IMR-90 (cell line): ENCODE data around the gene LPAR1. TPM values are rescaled to one million over a fixed set of nuclear protein-coding genes. Genes with fewer than 3 reads are reported as not detected.
"Not testable (repeated sequence)": the region's sequence is repeated elsewhere in the genome, so short reads cannot be mapped to it uniquely, and the experiment has no call there.

ENCODE experiments used
- ATAC-seq: fragments of 200-7000 bp; cut with Tn5 transposase; 2 replicates; pipeline ENCODE4 v1.9.1; 2020; ENCODE audit warnings: low read depth, mild to moderate bottlenecking, moderate library complexity
- BruUV-seq: library from RNA; stranded (reverse); fragments of 400-500 nt; replicated peaks from 2 replicates; lab custom pipeline; 2021; lab: Mats Ljungman, UMichigan
- CTCF ChIA-PET: fragments of 300-600 bp; formaldehyde crosslinking; extraction: SDS; loops from one replicate; lab custom pipeline; 2021; ENCODE audit warnings: antibody characterized with exemption; lab: Yijun Ruan, JAX
- POLR2A ChIA-PET: fragments of 300-600 bp; sonication (Branson Sonifier 250); formaldehyde crosslinking; loops from one replicate; lab custom pipeline; 2022; ENCODE audit warnings: antibody characterized with exemption; ENCODE audit not compliant: unreplicated experiment; lab: Charles Lee
- DNase-seq: peaks from one replicate; pipeline ENCODE4 v3.0.0; 2013
- H2AFZ ChIP-seq: replicated peaks from 2 replicates; pipeline ENCODE3; 2013; ENCODE audit warnings: low read length, mild to moderate bottlenecking; ENCODE audit not compliant: poor library complexity
- H2AK5ac ChIP-seq: 2 replicates; pipeline ENCODE4 v1.6.1; 2013; ENCODE audit warnings: low read depth, low read length, inconsistent platforms
- H2AK9ac ChIP-seq: replicated peaks from 2 replicates; pipeline ENCODE3; 2013; ENCODE audit warnings: mild to moderate bottlenecking, low read depth, low read length, moderate library complexity; ENCODE audit not compliant: poor library complexity
- H2BK120ac ChIP-seq: 2 replicates; pipeline ENCODE4 v1.6.1; 2013; ENCODE audit warnings: low read depth, low read length, inconsistent platforms
- H2BK15ac ChIP-seq: 3 replicates; pipeline ENCODE4 v1.6.1; 2013; ENCODE audit warnings: low read depth, low read length, inconsistent platforms
- H2BK20ac ChIP-seq: 2 replicates; pipeline ENCODE4 v1.6.1; 2013; ENCODE audit warnings: low read depth, mild to moderate bottlenecking, inconsistent platforms, low read length, moderate library complexity
- H2BK5ac ChIP-seq: 2 replicates; pipeline ENCODE4 v1.6.1; 2013; ENCODE audit warnings: mild to moderate bottlenecking, low read depth, low read length, inconsistent platforms; ENCODE audit not compliant: poor library complexity, severe bottlenecking
- H3K14ac ChIP-seq: replicated peaks from 2 replicates; pipeline ENCODE4 v1.6.1; 2013; ENCODE audit warnings: low read depth, low read length, inconsistent platforms
- H3K18ac ChIP-seq: 2 replicates; pipeline ENCODE4 v1.6.1; 2013; ENCODE audit warnings: low read depth, low read length, control low read depth
- H3K23ac ChIP-seq: 2 replicates; pipeline ENCODE4 v1.6.1; 2013; ENCODE audit warnings: low read depth, low read length, inconsistent platforms
- H3K27ac ChIP-seq: 2 replicates; pipeline ENCODE4 v1.5.1; 2013; ENCODE audit warnings: mild to moderate bottlenecking, control low read depth, low read length; ENCODE audit not compliant: insufficient read depth
- H3K27me3 ChIP-seq: 2 replicates; pipeline ENCODE4 v1.6.1; 2013; ENCODE audit warnings: low read length; ENCODE audit not compliant: control insufficient read depth, insufficient read depth
- H3K36me3 ChIP-seq: 2 replicates; pipeline ENCODE4 v1.6.1; 2013; ENCODE audit warnings: low read length, mixed read lengths; ENCODE audit not compliant: control insufficient read depth, insufficient read depth
- H3K4ac ChIP-seq: 2 replicates; pipeline ENCODE4 v1.6.1; 2013; ENCODE audit warnings: low read depth, low read length, inconsistent platforms
- H3K4me1 ChIP-seq: 2 replicates; pipeline ENCODE4 v1.6.1; 2013; ENCODE audit warnings: low read length, mixed read lengths; ENCODE audit not compliant: control insufficient read depth, insufficient read depth
- H3K4me2 ChIP-seq: 2 replicates; pipeline ENCODE4 v1.6.1; 2013; ENCODE audit warnings: low read depth, mild to moderate bottlenecking, control low read depth, low read length, moderate library complexity
- H3K4me3 ChIP-seq: 2 replicates; pipeline ENCODE4 v1.5.1; 2013; ENCODE audit warnings: low read depth, mild to moderate bottlenecking, control low read depth, low read length, moderate library complexity; ENCODE audit not compliant: insufficient read depth
- H3K56ac ChIP-seq: 2 replicates; pipeline ENCODE4 v1.6.1; 2013; ENCODE audit warnings: low read length, inconsistent platforms; ENCODE audit not compliant: insufficient read depth; ENCODE audit errors: extremely low read depth
- H3K79me1 ChIP-seq, 2 experiments: 2 replicates each; pipeline ENCODE4 v1.6.1; 2013; ENCODE audit warnings: low read length in 2 of 2, inconsistent platforms in 1 of 2, low read depth in 1 of 2
- H3K9ac ChIP-seq: 2 replicates; pipeline ENCODE4 v1.6.1; 2013; ENCODE audit warnings: low read depth, low read length, control low read depth
- H3K9me1 ChIP-seq: 2 replicates; pipeline ENCODE4 v1.6.1; 2013; ENCODE audit warnings: low read length, inconsistent platforms; ENCODE audit not compliant: insufficient read depth
- H3K9me3 ChIP-seq: 2 replicates; pipeline ENCODE4 v1.6.1; 2013; ENCODE audit warnings: low read length; ENCODE audit not compliant: control insufficient read depth, insufficient read depth
- H4K20me1 ChIP-seq: 2 replicates; pipeline ENCODE4 v1.6.1; 2013; ENCODE audit warnings: low read length, inconsistent platforms; ENCODE audit not compliant: insufficient read depth
- H4K5ac ChIP-seq: 2 replicates; pipeline ENCODE4 v1.6.1; 2013; ENCODE audit warnings: mild to moderate bottlenecking, low read depth, low read length, control low read depth
- H4K8ac ChIP-seq, 2 experiments: 2 replicates each; pipeline ENCODE4 v1.6.1; 2013; ENCODE audit warnings: low read depth in 2 of 2, low read length in 2 of 2, control low read depth in 1 of 2, inconsistent platforms in 1 of 2
- H4K91ac ChIP-seq: 2 replicates; pipeline ENCODE4 v1.6.1; 2013; ENCODE audit warnings: low read depth, low read length, inconsistent platforms; ENCODE audit not compliant: insufficient read depth
- CEBPB ChIP-seq: IDR thresholded peaks from 2 replicates; pipeline ENCODE4 v1.6.1; 2012; ENCODE audit warnings: low read depth, low read length, improper control_type of control experiment
- CHD1 ChIP-seq: IDR thresholded peaks from 2 replicates; pipeline ENCODE4 v1.6.1; 2012; ENCODE audit warnings: low read depth, low read length, improper control_type of control experiment
- CTCF ChIP-seq: conservative IDR thresholded peaks from 2 replicates; pipeline ENCODE4 v1.5.1; 2012; ENCODE audit warnings: mild to moderate bottlenecking, low read depth, low read length, improper control_type of control experiment
- FOS ChIP-seq: fragments of 150-350 bp; IDR thresholded peaks from 2 replicates; pipeline ENCODE4 v1.6.1; 2016; ENCODE audit warnings: low read depth, low read length
- MAFK ChIP-seq: IDR thresholded peaks from 2 replicates; pipeline ENCODE4 v1.6.1; 2012; ENCODE audit warnings: low read depth, low read length, improper control_type of control experiment
- MAZ ChIP-seq: IDR thresholded peaks from 2 replicates; pipeline ENCODE4 v1.6.1; 2012; ENCODE audit warnings: low read depth, mild to moderate bottlenecking, low read length, improper control_type of control experiment, moderate library complexity, borderline replicate concordance
- MXI1 ChIP-seq: IDR thresholded peaks from 2 replicates; pipeline ENCODE4 v1.6.1; 2012; ENCODE audit warnings: low read depth, mild to moderate bottlenecking, low read length, moderate library complexity, borderline replicate concordance
- NFE2L2 ChIP-seq: fragments of 150-350 bp; IDR thresholded peaks from 2 replicates; pipeline ENCODE4 v1.6.1; 2016; ENCODE audit warnings: low read depth, mild to moderate bottlenecking, low read length
- POLR2A ChIP-seq: IDR thresholded peaks from 2 replicates; pipeline ENCODE4 v1.6.1; 2012; ENCODE audit warnings: mild to moderate bottlenecking, low read depth, low read length
- WGBS, 2 experiments: methylation state at CpG; one replicate each; pipeline versions ENCODE4 v1.1.5 to v1.1.7; 2013; ENCODE audit warnings: missing lambda C conversion rate in 2 of 2; ENCODE audit not compliant: insufficient read length in 1 of 2; ENCODE audit errors: extremely low coverage in 2 of 2; 5-methylcytosine and 5-hydroxymethylcytosine counted together
- dilution Hi-C: fragments of 300-500 bp; cut with HindIII; formaldehyde crosslinking; loops from one replicate; pipeline ENCODE4 v1.14.3; 2018; ENCODE audit warnings: low sequenced_read_pairs; ENCODE audit not compliant: unreplicated experiment
- in situ Hi-C: fragments of 300-500 bp; cut with MboI; formaldehyde crosslinking; loops from 3 replicates; pipeline ENCODE4 v1.14.3; 2019; ENCODE audit warnings: low sequenced_read_pairs, inconsistent platforms, mixed read lengths
- intact Hi-C: fragments of 100-400 bp; cut with micrococcal nuclease; formaldehyde crosslinking; loops from 2 replicates; pipeline ENCODE4 v1.10.0; 2022
- polyA plus RNA-seq, 3 experiments: library from polyadenylated mRNA; depleted of rRNA; stranded (reverse); fragments of >200 nt; gene quantifications; 2 replicates each; pipeline ENCODE4 v1.2.3, GENCODE V29; 2012; ENCODE audit warnings: low replicate concordance in 1 of 3
- total RNA-seq: library from RNA; depleted of rRNA; stranded (reverse); fragments of >200 nt; gene quantifications from 2 replicates; pipeline ENCODE4 v1.2.3, GENCODE V29; 2012

LPAR1 gene
- total and polyA plus RNA-seq, 2 of the 4 experiments (the other 2 are of a cell fraction), result 171 to 315 TPM

GRCh38 chr9:110828264-110828663, 210.0 kb downstream of the LPAR1 start:
- ChIA-PET POLR2A (no interaction called here), CTCF (interaction anchor here (0.7 kb wide), 1 partner anchor 94 kb away, joined by 3 read pairs; no protein-coding TSS in a partner anchor)
- peaks cover 2% of the 10 kb centered on the region; the same call in 1 of the 2 replicates for H3K9me1 ChIP-seq
- 0 out of 2 replicates have a peak overlapping the region, but pooled peaks have one; percentile 21 for H3K4ac ChIP-seq
- no peak overlapping the region for H3K27ac ChIP-seq
- H3K36me3 ChIP-seq, result no peaks in the 10 kb centered on the region
- no peak overlapping the region for H4K91ac ChIP-seq
- no TSS peak for BruUV-seq
- no CpG with 5 or more reads among the region's 3 CpGs for WGBS, 2 experiments
- no peak overlapping the region for H3K56ac ChIP-seq
- no peak overlapping the region for H3K4me2 ChIP-seq
- DNase-seq (peak; percentile 75), ATAC-seq (peak; percentile 71)
- no peaks in the 10 kb centered on the region for H4K20me1 ChIP-seq
- no peak overlapping the region for H3K4me3 ChIP-seq
- in situ Hi-C loops (no loop called here), dilution Hi-C loops (no loop called here), intact Hi-C loops (no loop called here)
- no peak overlapping the region for H3K18ac ChIP-seq
- no peak overlapping the region for H4K5ac ChIP-seq
- no peaks in the 10 kb centered on the region for H3K27me3 ChIP-seq
- no peak for TF ChIP-seq MXI1
- no peak for TF ChIP-seq NFE2L2
- TF ChIP-seq CEBPB, result no peak
- no peak for TF ChIP-seq POLR2A
- no peak for TF ChIP-seq MAZ
- no peak for TF ChIP-seq FOS
- no peak for TF ChIP-seq CHD1
- no peak for TF ChIP-seq CTCF
- TF ChIP-seq MAFK, result no peak
- H2BK15ac ChIP-seq, result no peak overlapping the region
- no peaks in the 10 kb centered on the region for H3K9me3 ChIP-seq
- H2BK20ac ChIP-seq, result peak overlapping the region; percentile 3; the same call in 1 of the 2 replicates
- H3K14ac ChIP-seq, result no peak overlapping the region
- no peak overlapping the region for H3K9ac ChIP-seq
- H2BK120ac ChIP-seq, result no peak overlapping the region
- H2AK9ac ChIP-seq, result no peak overlapping the region
- peaks cover 2% of the 10 kb centered on the region; the same call in 1 of the 2 replicates for H3K4me1 ChIP-seq
- H2BK5ac ChIP-seq, result no peak overlapping the region
- peaks cover 0 to 3% of the 10 kb centered on the region in 2 experiments; a peak in 1 of 4 replicates for H3K79me1 ChIP-seq
- H2AFZ ChIP-seq, result no peak overlapping the region
- H4K8ac ChIP-seq, result no peak overlapping the region
- no peak overlapping the region for H2AK5ac ChIP-seq
- H3K23ac ChIP-seq, result no peak overlapping the region

GRCh38 chr9:110826400-110826799, 211.9 kb downstream of the LPAR1 start:
- intact Hi-C loops, H3K4me2 ChIP-seq, H3K4ac ChIP-seq, H2BK5ac ChIP-seq, H2BK15ac ChIP-seq, H2BK120ac ChIP-seq, H4K20me1 ChIP-seq, H3K14ac ChIP-seq, H3K4me3 ChIP-seq, H4K91ac ChIP-seq, H3K9ac ChIP-seq, H3K27ac ChIP-seq, H2AFZ ChIP-seq, H3K9me3 ChIP-seq, H3K9me1 ChIP-seq, H3K23ac ChIP-seq, H2BK20ac ChIP-seq, DNase-seq, H2AK9ac ChIP-seq, dilution Hi-C loops, CTCF ChIA-PET, H3K18ac ChIP-seq, H3K4me1 ChIP-seq, H3K56ac ChIP-seq, BruUV-seq, in situ Hi-C loops, H4K5ac ChIP-seq, H4K8ac ChIP-seq, ATAC-seq, H3K27me3 ChIP-seq, H3K79me1 ChIP-seq, H3K36me3 ChIP-seq: not testable (repeated sequence)
- POLR2A ChIA-PET, result interaction anchor here (0.6 kb wide), 1 partner anchor 783 kb away, joined by 3 read pairs; no protein-coding TSS in a partner anchor
- H2AK5ac ChIP-seq, result peak overlapping the region; percentile 56; the same call in 1 of the 2 replicates
- whole genome bisulfite sequencing, 2 experiments, result no CpG with 5 or more reads among the region's 9 CpGs
